Progenitor cell of endocrine pancreas (in vitro differentiated cells): ENCODE data around the gene ANO8. TPM values are rescaled to one million over a fixed set of nuclear protein-coding genes. Genes with fewer than 3 reads are reported as not detected.

Experiments
- DNase-seq: peaks from one replicate; pipeline ENCODE4 v3.0.0; 2021; ENCODE audit warnings: low spot score; ENCODE audit not compliant: unreplicated experiment
- H3K27ac Mint-ChIP-seq: 2 replicates; pipeline ENCODE4 v1.8.0; 2021; ENCODE audit warnings: mild to moderate bottlenecking, moderate library complexity, mixed read lengths
- H3K27me3 Mint-ChIP-seq: 2 replicates; pipeline ENCODE4 v1.8.0; 2021; ENCODE audit warnings: mixed read lengths
- H3K36me3 Mint-ChIP-seq: 2 replicates; pipeline ENCODE4 v1.8.0; 2022; ENCODE audit warnings: mixed read lengths; ENCODE audit not compliant: insufficient read depth
- H3K4me1 Mint-ChIP-seq: 2 replicates; pipeline ENCODE4 v1.8.0; 2021; ENCODE audit warnings: low read depth, mixed read lengths
- H3K4me3 Mint-ChIP-seq: 2 replicates; pipeline ENCODE4 v1.8.0; 2021; ENCODE audit warnings: low read depth, mild to moderate bottlenecking, moderate library complexity, mixed read lengths
- H3K9me3 Mint-ChIP-seq: 2 replicates; pipeline ENCODE4 v1.8.0; 2021; ENCODE audit warnings: low read depth, mixed read lengths
- total RNA-seq: library from RNA; stranded (reverse); gene quantifications from 2 replicates; pipeline ENCODE4 v1.2.1, GENCODE V29; 2021
- TF ChIP-seq, protein P1 (sequence below): fragments of 200-600 bp; sonication (generic); IDR thresholded peaks from one replicate; pipeline ENCODE4 v1.5.0; 2021; ENCODE audit warnings: antibody characterized with exemption, mild to moderate bottlenecking; ENCODE audit not compliant: unreplicated experiment

The ANO8 gene
- total RNA-seq, 1 donor from 2014 or later, result 45.2 TPM

- Mint-ChIP-seq H3K27ac (peak overlapping the region; percentile 99), H3K4me1 (peaks cover 9% of the 10 kb centered on the region), H3K9me3 (no peaks in the 10 kb centered on the region), H3K36me3 (peaks cover 6% of the 10 kb centered on the region), H3K4me3 (peak overlapping the region; percentile 96), H3K27me3 (no peaks in the 10 kb centered on the region)
- TF ChIP-seq, protein P1, sequence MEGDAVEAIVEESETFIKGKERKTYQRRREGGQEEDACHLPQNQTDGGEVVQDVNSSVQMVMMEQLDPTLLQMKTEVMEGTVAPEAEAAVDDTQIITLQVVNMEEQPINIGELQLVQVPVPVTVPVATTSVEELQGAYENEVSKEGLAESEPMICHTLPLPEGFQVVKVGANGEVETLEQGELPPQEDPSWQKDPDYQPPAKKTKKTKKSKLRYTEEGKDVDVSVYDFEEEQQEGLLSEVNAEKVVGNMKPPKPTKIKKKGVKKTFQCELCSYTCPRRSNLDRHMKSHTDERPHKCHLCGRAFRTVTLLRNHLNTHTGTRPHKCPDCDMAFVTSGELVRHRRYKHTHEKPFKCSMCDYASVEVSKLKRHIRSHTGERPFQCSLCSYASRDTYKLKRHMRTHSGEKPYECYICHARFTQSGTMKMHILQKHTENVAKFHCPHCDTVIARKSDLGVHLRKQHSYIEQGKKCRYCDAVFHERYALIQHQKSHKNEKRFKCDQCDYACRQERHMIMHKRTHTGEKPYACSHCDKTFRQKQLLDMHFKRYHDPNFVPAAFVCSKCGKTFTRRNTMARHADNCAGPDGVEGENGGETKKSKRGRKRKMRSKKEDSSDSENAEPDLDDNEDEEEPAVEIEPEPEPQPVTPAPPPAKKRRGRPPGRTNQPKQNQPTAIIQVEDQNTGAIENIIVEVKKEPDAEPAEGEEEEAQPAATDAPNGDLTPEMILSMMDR, result no peak
- no peak for DNase-seq
These were observed 3.2 kb upstream of the ANO8 start for GRCh38 chr19:17337675-17338432.

DNA sequence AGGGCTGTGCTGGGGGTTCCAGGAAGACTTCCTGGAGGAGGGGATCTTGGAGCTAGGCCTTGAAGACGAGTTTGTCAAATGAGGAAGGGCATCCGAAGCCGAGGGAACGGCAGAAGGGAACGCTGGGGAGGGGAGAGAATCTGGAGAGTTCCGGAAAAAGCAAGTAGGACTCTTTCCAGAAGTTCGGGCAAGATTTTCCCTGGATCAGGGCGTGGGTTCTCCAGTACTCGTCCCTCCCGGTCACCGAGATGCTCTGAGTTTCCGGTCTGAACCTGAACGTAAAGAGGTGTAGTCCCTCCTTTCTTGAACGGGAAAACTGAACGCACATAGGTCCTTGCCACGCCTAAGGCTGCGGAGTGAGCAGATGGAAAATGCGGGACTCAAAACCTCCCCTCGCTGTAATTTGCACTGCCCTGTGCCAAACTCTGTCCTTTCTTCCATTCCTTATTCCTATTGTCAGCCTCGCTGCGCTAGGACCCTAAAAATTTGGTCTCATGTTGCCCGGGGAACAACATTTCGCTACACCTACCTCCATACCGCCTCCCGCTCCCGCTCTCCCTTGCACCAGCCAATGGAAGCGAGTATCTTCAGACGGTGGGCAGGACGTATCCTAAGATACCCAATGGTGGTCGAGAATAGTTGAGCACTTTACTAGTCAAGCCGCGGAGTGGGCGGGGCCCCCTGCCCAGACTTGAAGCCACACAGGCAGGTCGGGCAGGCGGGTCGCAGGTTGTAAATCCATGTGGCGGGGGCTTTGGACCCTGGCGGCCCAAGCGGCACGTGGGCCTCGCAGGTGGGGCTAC is 2.4 kb upstream of the ANO8 start, which contains the start of gene GTPBP3:
Gene GTPBP3, plus strand, starts transcription at position 682 of the 803 bp plus-strand sequence. Its CDS starts 59 bp downstream, at position 741.
- DNase-seq, result peak; percentile 89
- TF ChIP-seq, protein P1, result no peak
- Mint-ChIP-seq H3K27me3 (no peaks in the 10 kb centered on the region), H3K9me3 (no peaks in the 10 kb centered on the region), H3K4me3 (peak within 1 kb of the TSS; percentile 96), H3K27ac (peak within 1 kb of the TSS; percentile 99), H3K4me1 (peaks cover 9% of the 10 kb centered on the region), H3K36me3 (peaks cover 9% of the 10 kb centered on the region)

DNA sequence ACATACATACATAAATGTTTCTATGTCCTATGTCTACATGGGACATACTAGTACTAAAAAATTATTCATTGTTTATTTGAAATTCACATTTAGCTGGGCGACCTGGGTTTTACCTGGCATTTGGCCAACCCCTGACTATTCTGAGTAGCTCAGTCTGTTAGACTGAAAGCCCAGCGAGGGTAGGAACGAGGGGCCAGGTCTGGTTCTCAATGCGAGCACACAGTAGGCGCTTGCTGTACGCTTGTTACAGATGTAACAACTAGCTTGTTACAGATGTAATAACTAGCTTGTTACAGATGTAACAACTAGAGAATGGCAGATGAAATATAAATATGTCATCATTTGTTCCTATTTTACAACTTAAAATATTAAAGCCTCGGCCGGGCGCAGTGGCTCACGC is 920 bp upstream of the ANO8 start:
- no peaks in the 10 kb centered on the region for H3K9me3 Mint-ChIP-seq
- H3K36me3 Mint-ChIP-seq, result peaks cover 15% of the 10 kb centered on the region
- peaks cover 9% of the 10 kb centered on the region for H3K4me1 Mint-ChIP-seq
- no peak overlapping the region for H3K27ac Mint-ChIP-seq
- DNase-seq, result no peak
- peak overlapping the region; percentile 73 for H3K4me3 Mint-ChIP-seq
- peaks cover 4% of the 10 kb centered on the region for H3K27me3 Mint-ChIP-seq
- TF ChIP-seq, protein P1, result no peak

- Mint-ChIP-seq H3K36me3 (peaks cover 16% of the 10 kb centered on the region), H3K9me3 (no peaks in the 10 kb centered on the region), H3K27ac (no peak overlapping the region), H3K4me3 (peak overlapping the region; percentile 79), H3K4me1 (peaks cover 9% of the 10 kb centered on the region), H3K27me3 (peaks cover 12% of the 10 kb centered on the region)
- TF ChIP-seq, protein P1, result no peak
- no peak for DNase-seq
These were observed 843 bp downstream of the ANO8 start for GRCh38 chr19:17333611-17334413.
